Astrocyte (in vitro differentiated cells and primary cell): ENCODE data around the gene UQCC2. TPM values are rescaled to one million over a fixed set of nuclear protein-coding genes. Genes with fewer than 3 reads are reported as not detected.

Experiments used
- DNase-seq: peaks from one replicate; pipeline ENCODE4 v3.0.0-alpha.2; 2010; ENCODE audit warnings: low read depth
- FAIRE-seq: peaks from 2 replicates; lab custom pipeline; 2011; peaks lifted over from hg19 to GRCh38; lab: Jason Lieb, UNC
- H2AFZ ChIP-seq: 2 replicates; pipeline ENCODE4 v1.6.0; 2012; ENCODE audit warnings: low read depth, low read length, inconsistent platforms
- H3K27ac ChIP-seq: 2 replicates; pipeline ENCODE4 v1.5.1; 2011; ENCODE audit warnings: low read depth, low read length, inconsistent platforms
- H3K27me3 ChIP-seq: 2 replicates; pipeline ENCODE4 v1.6.0; 2011; ENCODE audit warnings: low read length, inconsistent platforms; ENCODE audit not compliant: insufficient read depth
- H3K36me3 ChIP-seq: 2 replicates; pipeline ENCODE4 v1.5.1; 2011; ENCODE audit warnings: low read length, inconsistent platforms; ENCODE audit not compliant: insufficient read depth
- H3K4me1 ChIP-seq: 2 replicates; pipeline ENCODE4 v1.5.1; 2011; ENCODE audit warnings: low read length, inconsistent platforms; ENCODE audit not compliant: insufficient read depth
- H3K4me2 ChIP-seq: 2 replicates; pipeline ENCODE4 v1.6.0; 2012; ENCODE audit warnings: low read length, inconsistent platforms
- H3K4me3 ChIP-seq: 2 replicates; pipeline ENCODE4 v1.5.1; 2011; ENCODE audit warnings: low read depth, mild to moderate bottlenecking, low read length, inconsistent platforms; ENCODE audit not compliant: insufficient read depth
- H3K79me2 ChIP-seq: 2 replicates; pipeline ENCODE4 v1.6.0; 2012; ENCODE audit warnings: mild to moderate bottlenecking, low read length, inconsistent platforms; ENCODE audit not compliant: insufficient read depth
- H3K9ac ChIP-seq: 2 replicates; pipeline ENCODE4 v1.6.0; 2012; ENCODE audit warnings: mild to moderate bottlenecking, low read length, inconsistent platforms
- H3K9me3 ChIP-seq: 2 replicates; pipeline ENCODE4 v1.5.1; 2012; ENCODE audit warnings: low read depth, mild to moderate bottlenecking, low read length, inconsistent platforms; ENCODE audit not compliant: insufficient read depth
- H4K20me1 ChIP-seq: 2 replicates; pipeline ENCODE4 v1.6.0; 2012; ENCODE audit warnings: low read length, inconsistent platforms; ENCODE audit not compliant: insufficient read depth
- H3K27ac Mint-ChIP-seq: one replicate; pipeline ENCODE4 v1.8.0; 2021; ENCODE audit warnings: mild to moderate bottlenecking, mixed read lengths; ENCODE audit not compliant: unreplicated experiment
- H3K27me3 Mint-ChIP-seq: one replicate; pipeline ENCODE4 v1.8.0; 2021; ENCODE audit warnings: low read depth, mixed read lengths; ENCODE audit not compliant: unreplicated experiment
- H3K36me3 Mint-ChIP-seq: one replicate; pipeline ENCODE4 v1.8.0; 2021; ENCODE audit warnings: low read depth, mixed read lengths; ENCODE audit not compliant: unreplicated experiment
- H3K4me1 Mint-ChIP-seq: one replicate; pipeline ENCODE4 v1.8.0; 2021; ENCODE audit warnings: low read depth, mixed read lengths; ENCODE audit not compliant: unreplicated experiment
- H3K4me3 Mint-ChIP-seq: one replicate; pipeline ENCODE4 v1.8.0; 2021; ENCODE audit warnings: mild to moderate bottlenecking, moderate library complexity, mixed read lengths; ENCODE audit not compliant: unreplicated experiment
- H3K9me3 Mint-ChIP-seq: one replicate; pipeline ENCODE4 v1.8.0; 2021; ENCODE audit warnings: mild to moderate bottlenecking, mixed read lengths; ENCODE audit not compliant: unreplicated experiment
- CTCF ChIP-seq: IDR thresholded peaks from 2 replicates; pipeline ENCODE4 v1.5.1; 2011; ENCODE audit warnings: low read depth, mild to moderate bottlenecking, inconsistent platforms, low read length, moderate library complexity; ENCODE audit not compliant: insufficient read depth
- EZH2 ChIP-seq: IDR thresholded peaks from 2 replicates; pipeline ENCODE4 v1.6.1; 2012; ENCODE audit warnings: mild to moderate bottlenecking, low read length, inconsistent platforms; ENCODE audit not compliant: insufficient read depth
- total RNA-seq: library from RNA; stranded (reverse); gene quantifications from 2 replicates; pipeline ENCODE4 v1.2.1, GENCODE V29; 2021

Gene UQCC2
- total RNA-seq, 1 donor from 2014 or later, result 70.2 TPM

GRCh38 chr6:33719326-33719987 lies 8.0 kb upstream of the UQCC2 start:
- peaks cover 37% of the 10 kb centered on the region for H3K27me3 Mint-ChIP-seq
- FAIRE-seq, result no peak
- H3K27me3 ChIP-seq, result peaks cover 43% of the 10 kb centered on the region

GRCh38 chr6:33718713-33719112 lies 7.2 kb upstream of the UQCC2 start:
- no peak overlapping the region for H3K4me2 ChIP-seq
- H3K27ac ChIP-seq, result no peak overlapping the region
- H3K79me2 ChIP-seq, result no peaks in the 10 kb centered on the region
- DNase-seq, result no peak
- peaks cover 38% of the 10 kb centered on the region for H3K27me3 ChIP-seq
- no peaks in the 10 kb centered on the region for H3K9me3 Mint-ChIP-seq
- no peak overlapping the region for H3K27ac Mint-ChIP-seq
- peaks cover 30% of the 10 kb centered on the region for H3K27me3 Mint-ChIP-seq
- no peaks in the 10 kb centered on the region for H4K20me1 ChIP-seq
- H3K9me3 ChIP-seq, result no peaks in the 10 kb centered on the region
- H3K36me3 ChIP-seq, result no peaks in the 10 kb centered on the region
- no peak overlapping the region for H3K4me3 ChIP-seq
- no peaks in the 10 kb centered on the region for H3K4me1 ChIP-seq
- no peak overlapping the region for H2AFZ ChIP-seq
- TF ChIP-seq EZH2 (no peak), CTCF (no peak)
- no peaks in the 10 kb centered on the region for H3K4me1 Mint-ChIP-seq
- no peak overlapping the region for H3K9ac ChIP-seq
- FAIRE-seq, result no peak
- peaks cover 1% of the 10 kb centered on the region for H3K36me3 Mint-ChIP-seq
- no peak overlapping the region for H3K4me3 Mint-ChIP-seq

More at GRCh38 chr6:33719326-33719987, 8.0 kb upstream of the UQCC2 start:
- H3K4me1 Mint-ChIP-seq, result no peaks in the 10 kb centered on the region
- H3K9me3 Mint-ChIP-seq, result no peaks in the 10 kb centered on the region
- no peaks in the 10 kb centered on the region for H3K79me2 ChIP-seq
- no peak overlapping the region for H3K27ac Mint-ChIP-seq
- H3K9ac ChIP-seq, result no peak overlapping the region
- H3K9me3 ChIP-seq, result no peaks in the 10 kb centered on the region
- H3K4me1 ChIP-seq, result no peaks in the 10 kb centered on the region
- no peak overlapping the region for H2AFZ ChIP-seq
- H3K4me2 ChIP-seq, result no peak overlapping the region
- no peak overlapping the region for H3K4me3 Mint-ChIP-seq
- H3K27ac ChIP-seq, result no peak overlapping the region
- H4K20me1 ChIP-seq, result no peaks in the 10 kb centered on the region
- no peak overlapping the region for H3K4me3 ChIP-seq
- H3K36me3 ChIP-seq, result no peaks in the 10 kb centered on the region
- DNase-seq, result no peak
- peaks cover 4% of the 10 kb centered on the region for H3K36me3 Mint-ChIP-seq
- TF ChIP-seq CTCF (no peak), EZH2 (no peak)

GRCh38 chr6:33717934-33718455 lies 6.5 kb upstream of the UQCC2 start:
- no peaks in the 10 kb centered on the region for H3K9me3 Mint-ChIP-seq
- H3K27me3 Mint-ChIP-seq, result peaks cover 23% of the 10 kb centered on the region
- Histone ChIP-seq H3K36me3 (no peaks in the 10 kb centered on the region), H3K9ac (no peak overlapping the region), H3K79me2 (no peaks in the 10 kb centered on the region), H3K27me3 (peaks cover 30% of the 10 kb centered on the region), H3K27ac (no peak overlapping the region), H3K9me3 (no peaks in the 10 kb centered on the region), H3K4me1 (no peaks in the 10 kb centered on the region), H3K4me2 (no peak overlapping the region), H2AFZ (no peak overlapping the region), H4K20me1 (no peaks in the 10 kb centered on the region), H3K4me3 (no peak overlapping the region)
- FAIRE-seq (no peak), DNase-seq (no peak)
- H3K27ac Mint-ChIP-seq, result no peak overlapping the region
- no peak for TF ChIP-seq EZH2
- TF ChIP-seq CTCF, result no peak
- H3K4me1 Mint-ChIP-seq, result no peaks in the 10 kb centered on the region
- no peak overlapping the region for H3K4me3 Mint-ChIP-seq
- peaks cover 1% of the 10 kb centered on the region for H3K36me3 Mint-ChIP-seq
